Stimulated activated CD8-positive, alpha-beta memory T cell treated with anti-CD3 and anti-CD28 coated beads, Interleukin-2, amount 100 ng/mL, for 48 hours (primary cell): ENCODE data around the gene PCNT.

Experiments
- DNase-seq, 2 donors: peaks; one replicate each; pipeline ENCODE4 v3.0.0-alpha.2; 2020; ENCODE audit warnings: low read depth in 2 of 2

Gene PCNT

GRCh38 chr21:46483300-46484295 is 159.6 kb downstream of the PCNT start:
- DNase-seq: no peak

- DNase-seq: no peak
These were observed 162.6 kb downstream of the PCNT start for GRCh38 chr21:46486481-46487126.

- no peak for DNase-seq
These were observed 165.3 kb downstream of the PCNT start for GRCh38 chr21:46489162-46489663.

- DNase-seq: no peak
These were observed 165.8 kb downstream of the PCNT start for GRCh38 chr21:46489800-46490199.

- no peak for DNase-seq
These were observed 167.6 kb downstream of the PCNT start for GRCh38 chr21:46491553-46491952.

GRCh38 chr21:46492851-46493250 is 168.9 kb downstream of the PCNT start:
- no peak for DNase-seq

- DNase-seq: no peak
These were observed 169.9 kb downstream of the PCNT start for GRCh38 chr21:46493828-46494227.
